ENCODE measurements around the gene HSFX3.
"Not testable (repeated sequence)": the region's sequence is repeated elsewhere in the genome, so short reads cannot be mapped to it uniquely, and the experiment has no call there.

The HSFX3 gene, protein sequence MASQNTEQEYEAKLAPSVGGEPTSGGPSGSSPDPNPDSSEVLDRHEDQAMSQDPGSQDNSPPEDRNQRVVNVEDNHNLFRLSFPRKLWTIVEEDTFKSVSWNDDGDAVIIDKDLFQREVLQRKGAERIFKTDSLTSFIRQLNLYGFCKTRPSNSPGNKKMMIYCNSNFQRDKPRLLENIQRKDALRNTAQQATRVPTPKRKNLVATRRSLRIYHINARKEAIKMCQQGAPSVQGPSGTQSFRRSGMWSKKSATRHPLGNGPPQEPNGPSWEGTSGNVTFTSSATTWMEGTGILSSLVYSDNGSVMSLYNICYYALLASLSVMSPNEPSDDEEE

GRCh38 chrX:149549701-149550100, at the start of gene HSFX3:
HSFX3 (minus strand) TSS chrX:149549924; CDS start chrX:149549852, 72 bp downstream.
- DNase-seq (ENCODE audit: extremely low read depth in 1 of 2, low read depth in 1 of 2) = not testable (repeated sequence)

DNA sequence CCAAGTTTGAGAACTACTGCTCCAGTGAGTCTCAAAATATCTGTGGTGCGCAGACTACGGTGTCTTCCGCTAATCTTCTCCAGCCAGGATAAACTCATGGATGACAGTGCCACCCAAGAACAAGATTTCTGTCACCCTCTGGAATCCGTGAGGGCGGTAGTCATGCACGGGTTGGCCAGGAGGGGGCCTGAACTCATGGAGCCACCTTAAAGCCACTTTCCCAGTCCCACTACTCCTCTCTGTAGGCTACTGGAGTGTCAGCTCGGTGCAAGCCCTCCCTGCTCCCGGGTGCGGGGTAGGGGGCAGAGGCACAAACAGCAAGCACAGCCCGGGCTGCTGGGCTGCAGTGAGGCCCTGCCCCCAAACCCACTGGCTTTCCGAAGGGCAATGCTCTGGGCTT, 48.9 kb upstream of the HSFX3 start:
- DNase-seq (ENCODE audit: extremely low read depth in 1 of 2, low read depth in 1 of 2) = not testable (repeated sequence)

GRCh38 chrX:149595943-149596342, 46.2 kb upstream of the HSFX3 start:
- DNase-seq (ENCODE audit: extremely low read depth in 1 of 2, low read depth in 1 of 2) = not testable (repeated sequence)

- DNase-seq (ENCODE audit: extremely low read depth in 1 of 2, low read depth in 1 of 2) = not testable (repeated sequence)
Measured at GRCh38 chrX:149595214-149595613, 45.5 kb upstream of the HSFX3 start, which contains the start of gene HSFX2. HSFX2 (minus strand) TSS chrX:149595314; CDS start chrX:149594700, 614 bp downstream.

GRCh38 chrX:149590993-149591392, 41.3 kb upstream of the HSFX3 start:
- not testable (repeated sequence) for DNase-seq (ENCODE audit: extremely low read depth in 1 of 2, low read depth in 1 of 2)

DNA sequence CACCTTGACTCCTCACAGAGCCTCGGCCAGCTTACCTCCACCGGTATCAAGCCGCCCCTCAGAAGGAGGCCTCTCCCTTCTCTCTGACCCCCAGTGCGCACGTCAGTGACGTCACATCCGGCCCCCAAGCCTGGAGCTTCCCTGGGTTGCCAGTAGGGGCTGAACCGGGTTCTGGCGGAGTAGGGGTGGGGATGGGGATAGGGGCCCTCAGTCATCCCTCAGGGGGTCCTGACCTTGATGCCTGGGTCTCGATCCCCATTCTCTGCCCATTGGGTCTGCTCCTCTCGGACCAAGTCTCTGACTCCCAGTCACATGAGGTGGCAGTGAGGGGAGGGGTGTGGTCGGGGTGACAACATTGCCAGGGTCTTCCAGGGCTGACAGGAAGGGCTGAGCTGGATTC, 37.6 kb upstream of the HSFX3 start, which contains the start of gene MAGEA9B:
Gene MAGEA9B (minus strand): TSS at position 101 of the 400 bp plus-strand sequence. CDS start 4,280 bp downstream, outside the sequence.
- not testable (repeated sequence) for DNase-seq (ENCODE audit: extremely low read depth in 1 of 2, low read depth in 1 of 2)

DNA sequence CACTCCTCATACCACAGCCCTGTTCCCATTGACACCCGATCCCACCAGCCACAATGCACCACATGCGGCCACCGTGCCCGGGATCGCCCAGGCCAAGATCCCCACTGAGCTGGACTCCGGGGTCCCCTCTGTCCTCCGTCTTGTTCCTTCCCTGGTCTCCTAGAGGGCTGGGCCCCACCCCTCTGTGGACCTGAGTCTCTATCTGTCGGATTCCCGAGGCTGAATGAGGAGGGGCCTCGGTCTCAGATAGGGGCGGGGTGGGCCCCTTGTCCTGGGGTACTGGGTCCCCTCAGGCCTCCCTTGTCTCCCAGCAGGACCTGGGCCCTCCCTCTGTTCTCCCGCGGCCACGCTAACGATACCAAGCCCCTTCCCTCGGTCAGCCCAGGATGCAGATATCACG, 35.9 kb upstream of the HSFX3 start:
- not testable (repeated sequence) for DNase-seq (ENCODE audit: extremely low read depth in 1 of 2, low read depth in 1 of 2)

GRCh38 chrX:149573456-149573855, 23.7 kb upstream of the HSFX3 start:
- DNase-seq (ENCODE audit: extremely low read depth in 1 of 2, low read depth in 1 of 2) = not testable (repeated sequence)

DNA sequence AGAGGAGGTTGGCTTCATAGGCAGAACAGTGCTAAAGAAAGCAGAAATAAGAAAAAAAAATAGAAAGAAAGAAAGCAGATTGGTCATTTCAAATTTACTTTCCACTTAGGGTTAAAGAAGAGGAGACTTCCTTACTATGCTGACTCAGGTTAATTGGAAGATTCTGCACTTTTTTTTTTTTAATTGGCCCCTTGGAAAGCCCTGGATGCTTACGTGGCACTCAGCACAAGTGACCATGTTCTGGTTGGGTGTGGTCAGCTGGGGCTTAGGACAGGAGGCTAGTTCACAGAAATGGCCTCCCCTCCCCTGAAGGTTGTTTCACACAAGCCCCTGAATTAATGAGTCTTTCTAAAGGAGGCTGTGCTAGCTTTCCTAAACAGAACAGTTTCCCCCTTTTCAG, 23.0 kb upstream of the HSFX3 start:
- DNase-seq (ENCODE audit: extremely low read depth in 1 of 2, low read depth in 1 of 2) = no peak

GRCh38 chrX:149571770-149572169, 22.0 kb upstream of the HSFX3 start:
- DNase-seq (ENCODE audit: extremely low read depth in 1 of 2, low read depth in 1 of 2) = no peak

DNA sequence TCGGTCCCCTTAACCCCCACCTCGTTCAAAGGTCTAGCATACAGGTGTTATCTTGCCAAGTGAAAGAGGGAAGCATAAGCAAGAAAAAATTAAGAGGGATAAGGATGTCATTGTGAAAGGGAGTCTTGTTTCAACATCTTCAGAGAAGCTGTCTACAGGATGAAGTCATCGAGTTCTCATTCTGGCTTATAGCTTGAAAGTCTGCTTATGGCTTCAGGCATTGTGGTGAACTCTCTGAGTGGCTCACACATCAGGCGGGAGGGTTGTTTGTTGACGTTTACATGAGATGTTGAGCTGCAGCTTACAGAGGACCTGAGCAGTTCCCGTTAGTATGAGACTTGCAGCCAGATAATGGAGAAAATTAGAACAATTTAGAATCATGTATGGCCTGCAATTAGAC, 20.9 kb upstream of the HSFX3 start:
- no peak for DNase-seq (ENCODE audit: extremely low read depth in 1 of 2, low read depth in 1 of 2)

DNA sequence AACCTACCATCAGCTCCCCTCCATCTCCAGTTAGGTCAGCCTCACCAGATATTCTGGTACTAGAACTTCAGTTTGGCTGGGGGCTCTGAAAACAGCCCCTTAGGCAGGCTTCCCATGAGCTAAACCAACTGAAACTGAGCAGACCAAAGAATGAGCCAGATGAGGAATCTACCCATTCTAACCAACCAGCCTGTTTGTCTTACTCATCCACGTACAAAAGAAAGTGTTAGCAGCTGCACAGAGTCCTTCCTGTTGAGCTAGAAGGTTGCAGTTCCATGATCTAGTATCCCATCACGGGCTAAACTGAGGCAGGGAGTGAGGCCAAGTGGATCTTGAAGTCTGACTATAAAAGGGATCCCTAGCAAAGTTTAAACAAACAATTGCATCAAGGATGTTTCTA, 20.0 kb upstream of the HSFX3 start:
- peak in 1 of 2 donors; percentile 3 for DNase-seq (ENCODE audit: extremely low read depth in 1 of 2, low read depth in 1 of 2)

GRCh38 chrX:149568701-149569296, 19.1 kb upstream of the HSFX3 start:
- no peak for DNase-seq (ENCODE audit: extremely low read depth in 1 of 2, low read depth in 1 of 2)

- no peak for DNase-seq (ENCODE audit: extremely low read depth in 1 of 2, low read depth in 1 of 2)
Measured at GRCh38 chrX:149567621-149568417, 18.1 kb upstream of the HSFX3 start.

- no peak for DNase-seq (ENCODE audit: extremely low read depth in 1 of 2, low read depth in 1 of 2)
Measured at GRCh38 chrX:149563359-149563758, 13.6 kb upstream of the HSFX3 start.

DNA sequence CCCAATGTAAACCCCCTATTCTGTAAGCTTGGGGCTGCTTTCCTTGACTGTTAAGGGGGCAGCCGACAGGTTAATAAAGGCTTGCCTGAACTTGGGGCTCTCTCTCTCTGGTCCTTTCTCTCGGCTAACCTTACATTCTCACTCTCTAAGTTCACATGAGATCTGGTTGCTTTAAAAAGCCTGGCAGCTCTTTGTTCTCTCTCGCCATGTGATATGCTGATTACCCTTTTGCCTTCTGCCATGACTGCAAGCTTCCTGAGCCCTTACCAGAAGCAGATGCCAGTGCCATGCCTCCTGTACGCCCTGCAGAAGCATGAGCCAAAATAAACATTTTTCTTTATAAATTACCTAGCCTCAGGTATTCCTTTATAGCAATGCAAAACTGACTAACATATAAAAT, 5.5 kb upstream of the HSFX3 start:
- DNase-seq (ENCODE audit: extremely low read depth in 1 of 2, low read depth in 1 of 2) = not testable (repeated sequence)

- DNase-seq (ENCODE audit: extremely low read depth in 1 of 2, low read depth in 1 of 2) = not testable (repeated sequence)
Measured at GRCh38 chrX:149551939-149552248, 2.2 kb upstream of the HSFX3 start.

DNA sequence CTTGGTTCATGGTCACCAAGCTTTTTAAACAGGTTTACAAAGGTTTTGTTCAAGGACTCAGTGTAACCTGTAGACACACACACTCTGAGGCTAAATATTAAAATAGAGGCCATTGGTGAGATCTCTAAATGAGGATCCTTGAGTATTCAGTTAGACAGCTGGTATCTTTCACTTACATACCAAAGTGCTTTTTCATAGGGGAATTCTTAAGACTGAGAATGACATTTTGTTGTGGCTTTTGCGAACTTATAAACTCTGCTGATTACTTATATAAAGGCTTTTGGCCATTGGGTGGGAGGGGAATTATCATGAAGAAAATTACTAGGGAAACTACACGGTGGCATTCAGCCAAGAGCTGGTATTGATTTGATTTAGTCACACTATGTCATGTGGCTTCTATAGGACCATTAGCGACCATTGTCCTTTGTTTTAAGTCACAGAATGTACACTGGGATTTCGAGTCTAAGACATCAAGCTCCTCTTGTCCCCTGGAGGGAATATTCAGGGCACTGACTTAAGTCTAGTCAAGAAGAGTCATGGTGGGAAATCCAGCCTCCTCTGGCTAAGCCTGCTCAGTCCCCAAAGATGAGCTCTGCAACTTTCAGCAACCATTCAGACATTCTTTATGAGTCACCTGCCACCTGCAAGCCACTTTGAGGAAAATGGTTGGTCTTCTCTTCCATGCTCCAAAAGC, 1.7 kb upstream of the HSFX3 start:
- DNase-seq (ENCODE audit: extremely low read depth in 1 of 2, low read depth in 1 of 2) = not testable (repeated sequence)

DNA sequence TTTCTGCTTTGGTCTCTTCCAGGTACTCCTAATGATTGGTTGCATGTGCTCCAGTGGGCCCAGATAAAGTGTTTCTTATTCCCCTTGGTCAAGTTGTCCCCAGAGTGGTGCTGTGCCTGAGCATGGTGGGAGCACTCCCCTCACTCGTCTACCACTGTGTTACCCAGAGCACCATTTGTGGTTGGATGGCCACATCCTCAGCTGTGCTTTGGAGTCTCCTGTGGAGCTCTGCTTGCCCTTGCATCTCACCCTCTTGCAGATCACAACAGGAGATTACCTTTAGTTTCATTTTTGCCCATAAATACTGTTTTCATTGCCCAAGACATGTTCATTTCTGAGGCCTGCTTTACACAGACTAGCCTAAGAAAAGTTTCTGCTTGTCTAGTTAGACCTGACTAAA, 730 bp upstream of the HSFX3 start:
- DNase-seq (ENCODE audit: extremely low read depth in 1 of 2, low read depth in 1 of 2) = not testable (repeated sequence)

DNA sequence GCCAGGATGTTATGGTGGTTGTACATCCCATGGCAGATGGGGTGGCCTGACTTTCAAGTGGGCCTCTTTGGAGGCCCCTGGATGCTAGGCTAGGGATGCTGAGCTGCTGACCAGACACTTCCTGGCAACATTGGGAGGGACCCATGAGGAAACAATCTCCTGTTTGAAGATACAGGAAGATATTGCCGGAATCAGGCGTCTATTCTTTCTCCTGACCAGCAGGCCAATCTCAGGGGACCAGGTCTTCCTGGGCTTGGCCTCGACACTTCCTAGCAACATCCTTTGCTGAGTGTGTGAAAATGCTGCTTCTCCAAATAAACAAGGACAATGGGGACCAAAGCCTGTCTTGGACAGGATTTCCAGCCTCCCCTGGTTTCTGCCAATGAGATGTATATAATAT, 1.9 kb downstream of the HSFX3 start:
- DNase-seq (ENCODE audit: extremely low read depth in 1 of 2, low read depth in 1 of 2) = not testable (repeated sequence)

DNA sequence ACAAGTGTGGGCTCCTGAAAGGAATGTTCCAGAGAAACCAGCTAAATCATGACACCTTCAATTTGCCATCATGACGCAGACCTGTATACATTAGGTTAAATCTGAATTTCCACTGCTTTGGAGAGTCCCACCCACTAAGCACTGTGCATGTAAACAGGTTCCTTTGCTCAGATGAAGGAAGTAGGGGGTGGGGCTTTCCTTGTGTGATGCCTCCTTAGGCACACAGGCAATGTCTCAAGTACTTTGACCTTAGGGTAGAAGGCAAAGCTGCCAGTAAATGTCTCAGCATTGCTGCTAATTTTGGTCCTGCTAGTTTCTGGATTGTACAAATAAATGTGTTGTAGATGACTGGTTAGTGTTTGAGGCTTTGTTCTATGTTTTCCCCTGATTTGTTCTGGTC, 2.8 kb downstream of the HSFX3 start:
- DNase-seq (ENCODE audit: extremely low read depth in 1 of 2, low read depth in 1 of 2) = not testable (repeated sequence)
